Fibroblast of lung (primary cell): Measurements from ENCODE around the gene PLAC8L1. TPM values are rescaled to one million over a fixed set of nuclear protein-coding genes. Genes with fewer than 3 reads are reported as not detected.

Experiments used
- DNase-seq, 2 donors: peaks; one replicate each; pipeline versions ENCODE4 v3.0.0 to v3.0.0-alpha.2; 2010; ENCODE audit warnings: low read depth in 2 of 2
- H2AFZ ChIP-seq: 2 replicates; pipeline ENCODE4 v1.5.1; 2012; ENCODE audit warnings: low read length, control low read depth, inconsistent platforms
- H3K27ac ChIP-seq: 2 replicates; pipeline ENCODE4 v1.5.1; 2011; ENCODE audit warnings: low read length, control low read depth; ENCODE audit not compliant: insufficient read depth
- H3K27me3 ChIP-seq: 2 replicates; pipeline ENCODE4 v1.5.1; 2011; ENCODE audit warnings: mild to moderate bottlenecking, low read length; ENCODE audit not compliant: control insufficient read depth, insufficient read depth
- H3K36me3 ChIP-seq: 2 replicates; pipeline ENCODE4 v1.5.1; 2011; ENCODE audit warnings: low read length; ENCODE audit not compliant: control insufficient read depth, insufficient read depth
- H3K4me1 ChIP-seq: 2 replicates; pipeline ENCODE4 v1.5.1; 2011; ENCODE audit warnings: low read length; ENCODE audit not compliant: control insufficient read depth, insufficient read depth; ENCODE audit errors: extremely low read depth
- H3K4me2 ChIP-seq: 2 replicates; pipeline ENCODE4 v1.5.1; 2011; ENCODE audit warnings: low read length, control low read depth; ENCODE audit not compliant: insufficient read depth; ENCODE audit errors: extremely low read depth
- H3K4me3 ChIP-seq, 4 experiments: fragments of 200-600 bp in 1 of 4; sonication (generic) in 1 of 4; replicated peaks in 1 of 4; 2 replicates each; pipeline ENCODE4 v1.5.1; 2011 to 2016; ENCODE audit warnings: low read length in 4 of 4, low read depth in 3 of 4, mild to moderate bottlenecking in 3 of 4, control low read depth in 2 of 4, inconsistent platforms in 1 of 4, mixed read lengths in 1 of 4; ENCODE audit not compliant: insufficient read depth in 1 of 4; ENCODE audit errors: control extremely low read depth in 1 of 4
- H3K79me2 ChIP-seq: 2 replicates; pipeline ENCODE4 v1.5.1; 2012; ENCODE audit warnings: mild to moderate bottlenecking, low read length, inconsistent platforms; ENCODE audit not compliant: control insufficient read depth, insufficient read depth
- H3K9ac ChIP-seq: 2 replicates; pipeline ENCODE4 v1.5.1; 2011; ENCODE audit warnings: mild to moderate bottlenecking, low read length, control low read depth; ENCODE audit not compliant: insufficient read depth
- H3K9me3 ChIP-seq: 2 replicates; pipeline ENCODE4 v1.5.1; 2012; ENCODE audit warnings: low read depth, low read length; ENCODE audit not compliant: control insufficient read depth, insufficient read depth
- H4K20me1 ChIP-seq: 2 replicates; pipeline ENCODE4 v1.5.1; 2011; ENCODE audit warnings: low read length; ENCODE audit not compliant: control insufficient read depth, insufficient read depth; ENCODE audit errors: extremely low read depth
- CTCF ChIP-seq, 2 donors: IDR thresholded peaks in 1 of 2; conservative IDR thresholded peaks in 1 of 2; 1 replicate in 1 of 2; 2 replicates in 1 of 2; pipeline ENCODE4 v1.5.1; 2011 to 2012; ENCODE audit warnings: low read length in 2 of 2, control low read depth in 1 of 2, inconsistent platforms in 1 of 2, low read depth in 1 of 2, mild to moderate bottlenecking in 1 of 2
- EZH2 ChIP-seq: IDR thresholded peaks from 2 replicates; pipeline ENCODE4 v1.5.1; 2012; ENCODE audit warnings: low read length, control low read depth, mild to moderate bottlenecking; ENCODE audit errors: missing control alignments
- polyA plus RNA-seq, 2 donors: library from polyadenylated mRNA; depleted of rRNA in 1 of 2; stranded (reverse) in 1 of 2; unstranded in 1 of 2; fragments of >200 nt; gene quantifications; 2 replicates each; pipeline ENCODE4 v1.2.1, GENCODE V29; 2011 to 2012; ENCODE audit warnings: missing spikeins in 1 of 2
- total RNA-seq: library from RNA; depleted of rRNA; stranded (reverse); fragments of >200 nt; gene quantifications from 2 replicates; pipeline ENCODE4 v1.2.1, GENCODE V29; 2014

The PLAC8L1 gene
- total and polyA plus RNA-seq, 2 donors (not counting 1 experiment from before 2014, with no cell fraction given): not detected

GRCh38 chr5:146066968-146067367 lies 38.4 kb downstream of the PLAC8L1 start:
- Histone ChIP-seq H3K27ac (no peak overlapping the region), H2AFZ (no peak overlapping the region)
- TF ChIP-seq CTCF (conservative IDR thresholded peaks at IDR 0.05 in 1 of 2, IDR thresholded peaks at IDR 0.05 in 1 of 2; ENCODE audit: low read depth in 1 of 2, low read length in 2 of 2) (no peak), EZH2 (no peak)

GRCh38 chr5:146060221-146060585 lies 45.2 kb downstream of the PLAC8L1 start:
- Histone ChIP-seq H3K27me3 (no peaks in the 10 kb centered on the region), H4K20me1 (no peaks in the 10 kb centered on the region), H3K27ac (no peak overlapping the region), H3K4me2 (no peak overlapping the region), H3K36me3 (no peaks in the 10 kb centered on the region), H2AFZ (no peak overlapping the region), H3K79me2 (no peaks in the 10 kb centered on the region), H3K4me3 (no peak overlapping the region), H3K9ac (no peak overlapping the region), H3K4me1 (no peaks in the 10 kb centered on the region), H3K9me3 (no peaks in the 10 kb centered on the region)
- TF ChIP-seq EZH2 (no peak), CTCF (conservative IDR thresholded peaks at IDR 0.05 in 1 of 2, IDR thresholded peaks at IDR 0.05 in 1 of 2; ENCODE audit: low read depth in 1 of 2, low read length in 2 of 2) (no peak)
- no peak for DNase-seq

More at GRCh38 chr5:146066968-146067367, 38.4 kb downstream of the PLAC8L1 start:
- H3K4me3 ChIP-seq: no peak overlapping the region
- peaks cover 2% of the 10 kb centered on the region for H3K27me3 ChIP-seq
- no peaks in the 10 kb centered on the region for H3K9me3 ChIP-seq
- no peaks in the 10 kb centered on the region for H4K20me1 ChIP-seq
- H3K9ac ChIP-seq: no peak overlapping the region
- no peak overlapping the region for H3K4me2 ChIP-seq
- H3K4me1 ChIP-seq: no peaks in the 10 kb centered on the region
- H3K36me3 ChIP-seq: no peaks in the 10 kb centered on the region
- DNase-seq: no peak
- no peaks in the 10 kb centered on the region for H3K79me2 ChIP-seq

- no peak overlapping the region for H3K9ac ChIP-seq
- H2AFZ ChIP-seq: no peak overlapping the region
- H3K36me3 ChIP-seq: no peaks in the 10 kb centered on the region
- no peaks in the 10 kb centered on the region for H4K20me1 ChIP-seq
- no peak for TF ChIP-seq CTCF (conservative IDR thresholded peaks at IDR 0.05 in 1 of 2, IDR thresholded peaks at IDR 0.05 in 1 of 2; ENCODE audit: low read depth in 1 of 2, low read length in 2 of 2)
- no peak for TF ChIP-seq EZH2
- DNase-seq: no peak
- no peaks in the 10 kb centered on the region for H3K27me3 ChIP-seq
- H3K4me2 ChIP-seq: no peak overlapping the region
- H3K4me3 ChIP-seq: no peak overlapping the region
- H3K9me3 ChIP-seq: no peaks in the 10 kb centered on the region
- no peak overlapping the region for H3K27ac ChIP-seq
- H3K4me1 ChIP-seq: no peaks in the 10 kb centered on the region
- H3K79me2 ChIP-seq: no peaks in the 10 kb centered on the region
Measured at GRCh38 chr5:146059460-146060220, 45.7 kb downstream of the PLAC8L1 start.
